Activated CD4-positive, alpha-beta T cell treated with anti-CD3 and anti-CD28 coated beads, Interleukin-2, amount 10 ng/mL, durations not matched to agents 7 days and 5 days (primary cell): ENCODE data around the gene ANAPC1. TPM values are rescaled to one million over a fixed set of nuclear protein-coding genes. Genes with fewer than 3 reads are reported as not detected.
"Not testable (repeated sequence)": the region's sequence is repeated elsewhere in the genome, so short reads cannot be mapped to it uniquely, and the experiment has no call there.

Experiments used
- CTCF ChIA-PET: fragments of 350-600 bp; sonication (Branson Sonifier 250); formaldehyde crosslinking; loops from one replicate; lab custom pipeline; 2021; ENCODE audit warnings: antibody characterized with exemption; lab: Charles Lee
- POLR2A ChIA-PET: fragments of 350-600 bp; sonication (Branson Sonifier 250); formaldehyde crosslinking; loops from one replicate; lab custom pipeline; 2021; ENCODE audit warnings: antibody characterized with exemption; lab: Charles Lee
- DNase-seq: peaks from one replicate; pipeline ENCODE4 v3.0.0-alpha.2; 2020
- H3K27ac Mint-ChIP-seq: one replicate; pipeline ENCODE4 v1.8.0; 2021; ENCODE audit warnings: mild to moderate bottlenecking, moderate library complexity, mixed read lengths
- H3K27me3 Mint-ChIP-seq: one replicate; pipeline ENCODE4 v1.8.0; 2021; ENCODE audit warnings: mixed read lengths
- H3K36me3 Mint-ChIP-seq: one replicate; pipeline ENCODE4 v1.8.0; 2021; ENCODE audit warnings: low read depth, mixed read lengths
- H3K4me1 Mint-ChIP-seq: one replicate; pipeline ENCODE4 v1.8.0; 2021; ENCODE audit warnings: mixed read lengths
- H3K4me3 Mint-ChIP-seq: one replicate; pipeline ENCODE4 v1.8.0; 2021; ENCODE audit warnings: mild to moderate bottlenecking, moderate library complexity, mixed read lengths
- H3K9me3 Mint-ChIP-seq: one replicate; pipeline ENCODE4 v1.8.0; 2021; ENCODE audit warnings: mixed read lengths
- total RNA-seq, 2 experiments: library from RNA; stranded (reverse); gene quantifications; one replicate each; pipeline ENCODE4 v1.2.3, GENCODE V29; 2021

ANAPC1 gene
- total RNA-seq, 2 experiments from 2014 or later, result 55.1 to 62.9 TPM

DNA sequence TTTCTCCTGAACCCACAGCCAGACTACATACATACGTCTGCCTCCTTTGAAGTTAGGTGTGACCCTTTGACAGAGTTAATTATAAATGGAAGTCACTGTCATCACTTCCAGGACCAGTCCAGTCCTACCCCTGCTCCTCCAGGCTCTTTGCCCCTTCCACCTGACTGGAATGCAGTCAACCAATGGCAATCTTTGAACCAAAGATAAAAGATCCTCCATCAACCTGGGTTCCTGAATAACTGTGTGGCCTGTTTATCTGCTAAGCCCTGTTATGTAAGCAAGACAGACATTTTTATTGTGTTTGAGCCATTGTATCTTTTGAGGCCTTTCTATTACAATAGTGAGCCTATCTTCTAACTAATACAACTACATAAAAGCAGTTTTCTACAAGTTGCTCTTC lies 45.0 kb downstream of the ANAPC1 start:
- DNase-seq, POLR2A ChIA-PET, CTCF ChIA-PET, H3K27me3 Mint-ChIP-seq, H3K4me3 Mint-ChIP-seq, H3K27ac Mint-ChIP-seq, H3K9me3 Mint-ChIP-seq: not testable (repeated sequence)
- Mint-ChIP-seq H3K4me1 (peaks cover 12% of the 10 kb centered on the region), H3K36me3 (peaks cover 31% of the 10 kb centered on the region)

DNA sequence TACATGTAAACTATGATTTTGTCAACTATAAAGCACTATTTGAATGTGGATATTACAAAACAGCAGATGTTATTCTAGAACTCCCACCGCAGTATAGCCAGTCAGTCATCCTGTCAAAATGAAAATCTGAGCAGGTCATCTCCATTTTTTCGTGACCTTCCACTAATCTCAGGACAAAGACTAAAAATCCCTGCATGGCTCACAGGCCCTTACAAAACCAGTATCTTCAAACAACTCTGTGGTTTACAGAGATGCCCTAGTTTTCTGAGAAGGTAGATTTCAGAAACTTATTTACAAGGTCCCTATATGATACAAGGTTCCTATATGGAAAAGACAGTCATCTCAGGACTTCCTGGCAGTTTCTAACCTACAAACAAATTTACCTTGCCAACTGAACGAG lies 49.8 kb downstream of the ANAPC1 start:
- Mint-ChIP-seq H3K27ac (peak overlapping the region; percentile 58), H3K4me1 (peaks cover 17% of the 10 kb centered on the region), H3K36me3 (peaks cover 36% of the 10 kb centered on the region)
- H3K4me3 Mint-ChIP-seq, DNase-seq, H3K9me3 Mint-ChIP-seq, CTCF ChIA-PET, POLR2A ChIA-PET, H3K27me3 Mint-ChIP-seq: not testable (repeated sequence)

DNA sequence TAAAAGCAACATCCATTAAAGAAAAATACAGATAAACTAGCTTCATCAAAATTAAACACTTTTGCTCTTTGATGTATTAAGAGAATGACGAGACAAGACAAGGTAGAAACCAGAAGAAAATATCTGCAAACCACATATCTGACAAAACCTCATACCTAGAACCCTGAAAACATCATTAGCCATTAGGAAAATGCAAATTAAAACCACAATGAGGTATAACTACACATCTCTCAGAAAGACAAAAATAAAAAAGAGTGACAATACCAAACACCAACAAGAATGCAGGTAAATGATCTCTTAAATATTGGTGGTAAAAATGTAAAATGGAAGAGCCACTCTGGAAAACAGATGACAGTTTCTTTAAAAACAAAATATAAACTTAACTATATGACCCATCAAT lies 53.5 kb downstream of the ANAPC1 start:
- CTCF ChIA-PET, result not testable (repeated sequence)

DNA sequence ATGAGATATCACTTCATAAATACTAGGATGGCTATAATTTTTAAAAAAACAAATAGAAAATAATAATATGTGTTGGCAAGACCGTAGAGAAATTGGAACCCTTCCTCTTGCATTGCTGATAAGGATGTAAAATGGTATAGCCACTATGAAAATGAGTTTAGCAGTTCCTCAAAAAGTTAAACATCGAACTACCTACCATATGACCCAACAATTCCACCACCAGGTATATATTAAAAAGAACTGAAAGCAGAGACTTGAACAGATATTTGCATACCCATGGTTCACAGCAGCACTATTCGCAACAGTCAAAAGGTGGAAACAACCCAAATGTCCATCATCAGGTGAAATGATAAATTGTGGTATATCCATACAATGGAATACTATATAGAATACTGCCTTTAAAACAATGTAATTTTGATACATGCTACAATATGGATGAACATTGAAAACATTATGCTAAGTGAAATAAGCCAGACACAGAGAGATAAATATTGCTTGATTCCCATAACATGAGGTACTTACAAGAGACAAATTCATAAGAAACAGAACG lies 55.7 kb downstream of the ANAPC1 start:
- POLR2A ChIA-PET, result not testable (repeated sequence)
- peaks cover 34% of the 10 kb centered on the region for H3K36me3 Mint-ChIP-seq

More for the DNA sequence above, 53.5 kb downstream of the ANAPC1 start:
- H3K9me3 Mint-ChIP-seq, DNase-seq, POLR2A ChIA-PET, H3K27me3 Mint-ChIP-seq, H3K27ac Mint-ChIP-seq, H3K4me3 Mint-ChIP-seq: not testable (repeated sequence)
- H3K4me1 Mint-ChIP-seq, result peaks cover 15% of the 10 kb centered on the region
- peaks cover 44% of the 10 kb centered on the region for H3K36me3 Mint-ChIP-seq

DNA sequence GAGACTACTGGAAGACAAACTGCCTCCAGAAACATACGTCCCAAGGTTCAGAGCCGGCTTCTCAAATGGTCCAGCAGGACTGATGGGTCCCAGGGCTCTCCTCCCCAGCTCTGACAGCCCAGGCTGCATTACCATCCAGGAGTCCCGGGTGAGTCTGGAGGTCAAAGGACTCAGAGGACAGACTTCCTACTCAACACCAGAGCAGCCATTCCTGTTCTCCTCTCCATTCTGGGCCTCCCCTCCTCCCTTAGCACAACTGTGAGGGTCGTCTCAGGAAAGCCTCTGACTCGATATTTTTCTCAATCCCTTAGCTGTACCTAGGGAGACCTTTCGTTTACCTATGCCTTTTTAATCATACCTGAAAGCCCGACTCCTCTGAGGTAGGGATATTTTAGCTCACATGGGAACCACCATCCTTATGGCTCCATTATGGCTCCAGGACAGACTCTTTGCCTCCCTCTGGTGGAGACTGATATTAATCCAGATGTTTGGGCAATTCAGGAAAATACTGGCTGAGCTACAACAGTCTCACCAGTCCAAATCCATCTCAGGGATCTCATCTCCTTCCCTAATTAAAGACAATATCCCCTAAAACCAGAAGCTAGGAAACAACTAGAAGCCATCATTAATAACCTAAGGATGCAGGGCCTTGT lies 70.9 kb downstream of the ANAPC1 start:
- H3K4me3 Mint-ChIP-seq, H3K27me3 Mint-ChIP-seq, H3K4me1 Mint-ChIP-seq, CTCF ChIA-PET, H3K27ac Mint-ChIP-seq, H3K36me3 Mint-ChIP-seq, DNase-seq, POLR2A ChIA-PET, H3K9me3 Mint-ChIP-seq: not testable (repeated sequence)

More for the DNA sequence above, 55.7 kb downstream of the ANAPC1 start:
- DNase-seq, H3K4me3 Mint-ChIP-seq, H3K9me3 Mint-ChIP-seq, H3K27ac Mint-ChIP-seq, CTCF ChIA-PET, H3K27me3 Mint-ChIP-seq, H3K4me1 Mint-ChIP-seq: not testable (repeated sequence)

DNA sequence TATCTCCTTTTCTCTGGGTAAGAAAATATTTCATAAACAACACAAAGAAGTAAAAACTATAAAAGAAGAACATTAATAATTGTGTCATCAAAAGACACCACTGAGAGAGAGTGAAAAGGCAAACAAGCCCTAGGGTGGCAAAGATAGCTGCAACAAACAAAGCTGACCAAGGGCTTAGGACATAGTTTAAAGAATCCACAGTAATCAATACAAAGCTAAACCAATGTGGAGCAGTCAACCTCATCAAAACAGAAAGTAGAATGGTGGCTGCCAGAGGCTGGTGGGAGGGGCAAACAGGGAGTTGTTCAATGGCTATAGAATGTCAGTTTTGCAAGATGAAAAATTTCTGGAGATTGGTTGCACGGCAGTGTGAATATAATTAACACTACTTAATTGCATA lies 93.4 kb downstream of the ANAPC1 start:
- H3K36me3 Mint-ChIP-seq, DNase-seq, CTCF ChIA-PET, H3K4me1 Mint-ChIP-seq, H3K27ac Mint-ChIP-seq, H3K27me3 Mint-ChIP-seq, H3K9me3 Mint-ChIP-seq, H3K4me3 Mint-ChIP-seq, POLR2A ChIA-PET: not testable (repeated sequence)

DNA sequence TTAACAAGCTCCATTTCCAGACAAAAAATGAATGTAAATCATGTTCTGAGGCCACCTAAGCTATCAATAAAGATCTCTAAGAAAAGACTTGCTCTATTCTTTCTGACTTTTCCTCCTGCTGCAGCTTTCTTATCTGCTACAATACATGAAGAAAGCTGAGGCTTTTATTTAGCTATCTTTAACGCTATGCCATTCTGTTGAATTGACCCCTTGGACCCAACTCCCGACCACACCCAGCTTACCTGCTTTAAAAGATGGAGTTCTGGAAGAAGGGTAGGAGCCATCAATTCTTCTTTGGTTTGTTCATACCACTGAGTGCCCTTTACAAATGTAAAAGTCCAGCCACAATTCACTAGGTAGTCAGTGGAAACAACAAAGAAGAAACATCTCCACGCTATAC lies 99.9 kb downstream of the ANAPC1 start:
- DNase-seq, POLR2A ChIA-PET, CTCF ChIA-PET, H3K4me1 Mint-ChIP-seq, H3K4me3 Mint-ChIP-seq, H3K36me3 Mint-ChIP-seq, H3K27ac Mint-ChIP-seq, H3K9me3 Mint-ChIP-seq, H3K27me3 Mint-ChIP-seq: not testable (repeated sequence)

DNA sequence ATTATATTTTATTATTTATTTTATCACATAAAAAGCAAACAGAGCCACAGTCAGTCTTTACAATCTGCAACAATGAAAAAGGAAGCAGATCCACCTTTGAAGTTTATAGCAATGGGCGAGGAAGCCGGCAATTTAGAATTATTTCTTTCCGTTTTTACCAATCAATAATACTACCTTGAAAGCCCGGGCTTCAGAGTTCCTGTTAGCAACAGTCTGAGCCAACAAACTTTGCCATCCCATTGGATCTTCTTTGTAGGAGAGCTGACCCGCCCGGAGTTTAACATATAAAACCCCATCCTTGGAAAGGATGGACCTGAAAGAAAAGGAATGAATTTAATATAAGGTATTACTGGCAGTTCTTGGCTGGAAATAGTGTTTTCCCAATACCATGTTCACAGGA lies 101.8 kb downstream of the ANAPC1 start:
- CTCF ChIA-PET, DNase-seq, H3K27me3 Mint-ChIP-seq, H3K9me3 Mint-ChIP-seq, H3K4me1 Mint-ChIP-seq, H3K27ac Mint-ChIP-seq, H3K4me3 Mint-ChIP-seq, POLR2A ChIA-PET: not testable (repeated sequence)
- peaks cover 10% of the 10 kb centered on the region for H3K36me3 Mint-ChIP-seq

DNA sequence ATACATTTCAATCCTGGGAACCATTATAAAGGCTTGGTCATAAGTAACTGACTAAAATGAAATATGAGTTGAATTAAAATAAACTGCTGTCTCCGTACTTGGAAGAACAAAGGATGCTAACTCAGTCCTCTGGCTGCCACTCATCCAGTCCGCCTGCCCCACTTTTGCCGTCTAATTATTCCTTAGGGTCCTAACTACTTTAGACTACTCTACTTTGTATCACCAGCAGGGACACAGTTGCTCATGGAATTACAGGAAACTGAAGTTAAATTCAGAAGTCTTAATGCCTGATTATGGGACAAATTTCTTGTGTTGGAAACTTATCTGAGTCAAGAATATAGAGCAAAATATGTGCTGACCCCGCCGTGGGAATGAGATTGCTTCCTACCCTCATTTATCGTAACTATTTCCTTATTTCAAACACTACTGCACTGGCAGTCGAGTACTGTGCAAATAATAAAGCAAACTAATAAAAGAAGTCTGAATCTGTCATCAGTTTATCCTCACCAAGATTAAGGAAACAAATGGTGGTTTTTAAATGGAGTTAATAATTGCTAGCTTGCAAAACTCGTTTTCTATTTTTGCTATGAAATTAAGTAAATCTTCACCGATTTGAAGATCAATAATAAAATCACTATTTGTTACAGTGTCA lies 102.4 kb downstream of the ANAPC1 start:
- CTCF ChIA-PET, H3K27me3 Mint-ChIP-seq, POLR2A ChIA-PET, H3K4me1 Mint-ChIP-seq, H3K4me3 Mint-ChIP-seq, H3K9me3 Mint-ChIP-seq, DNase-seq, H3K27ac Mint-ChIP-seq: not testable (repeated sequence)
- H3K36me3 Mint-ChIP-seq, result peaks cover 10% of the 10 kb centered on the region

DNA sequence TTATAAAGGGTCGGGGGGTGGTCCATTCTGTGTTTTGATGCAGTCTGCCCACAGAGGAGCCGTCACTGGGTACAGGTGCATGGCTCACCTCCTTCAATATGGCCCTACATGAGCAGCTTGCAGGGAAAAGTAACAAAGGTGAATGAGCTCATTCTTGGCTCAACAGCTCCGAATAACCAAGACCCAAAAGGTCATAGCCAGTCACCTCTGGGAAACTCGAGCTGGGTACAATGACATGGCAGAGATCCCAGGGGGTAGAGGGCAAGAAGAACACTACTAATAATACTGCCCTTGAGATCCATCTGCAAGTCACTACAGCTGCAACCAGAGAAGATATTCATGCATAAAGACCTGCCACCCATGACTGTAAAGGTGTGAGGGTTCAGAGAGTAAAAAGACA lies 106.8 kb downstream of the ANAPC1 start:
- CTCF ChIA-PET, H3K27ac Mint-ChIP-seq, H3K4me3 Mint-ChIP-seq, DNase-seq, H3K9me3 Mint-ChIP-seq, H3K27me3 Mint-ChIP-seq, H3K36me3 Mint-ChIP-seq, POLR2A ChIA-PET, H3K4me1 Mint-ChIP-seq: not testable (repeated sequence)

DNA sequence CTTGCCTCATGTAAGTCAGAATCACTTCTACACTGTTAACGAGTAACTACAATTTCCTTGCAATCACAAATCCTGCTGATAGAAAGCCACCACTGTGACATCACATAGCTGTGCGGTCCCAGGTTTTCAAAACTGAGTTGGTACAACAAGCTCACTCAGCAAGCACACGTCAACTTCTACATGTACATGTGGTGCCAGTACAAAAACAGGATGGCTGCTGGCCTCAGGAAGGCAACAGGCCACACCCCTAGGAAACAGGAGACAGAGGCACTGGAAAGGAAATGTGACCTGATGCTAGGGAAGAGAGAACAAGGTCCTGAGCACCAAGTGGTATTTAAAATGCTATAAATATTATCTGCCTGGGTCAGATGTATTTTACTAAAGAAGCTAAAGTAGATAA lies 107.7 kb downstream of the ANAPC1 start:
- H3K36me3 Mint-ChIP-seq, POLR2A ChIA-PET, H3K9me3 Mint-ChIP-seq, CTCF ChIA-PET, H3K4me1 Mint-ChIP-seq, H3K4me3 Mint-ChIP-seq, H3K27ac Mint-ChIP-seq, DNase-seq, H3K27me3 Mint-ChIP-seq: not testable (repeated sequence)

DNA sequence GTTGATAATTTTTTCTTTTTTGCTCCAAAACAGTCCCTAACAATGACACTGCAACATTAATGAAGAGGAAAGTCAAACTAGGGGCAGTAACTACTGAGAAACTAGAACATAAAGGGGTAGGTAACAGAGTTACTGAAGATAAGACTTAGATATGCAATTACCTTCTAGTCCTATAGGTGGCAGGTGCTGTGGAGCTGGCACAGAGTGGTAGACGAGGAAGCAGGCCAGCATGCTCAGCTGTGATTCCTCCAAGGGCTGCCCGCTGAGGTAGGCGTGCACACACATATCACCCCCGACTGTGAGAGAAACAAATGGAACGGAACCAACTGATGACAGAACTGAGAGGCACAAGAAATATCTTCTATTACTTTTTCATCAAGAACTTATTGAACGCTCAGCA lies 111.8 kb downstream of the ANAPC1 start:
- H3K36me3 Mint-ChIP-seq, H3K27ac Mint-ChIP-seq, POLR2A ChIA-PET, H3K4me3 Mint-ChIP-seq, CTCF ChIA-PET, H3K9me3 Mint-ChIP-seq, H3K4me1 Mint-ChIP-seq, H3K27me3 Mint-ChIP-seq, DNase-seq: not testable (repeated sequence)

DNA sequence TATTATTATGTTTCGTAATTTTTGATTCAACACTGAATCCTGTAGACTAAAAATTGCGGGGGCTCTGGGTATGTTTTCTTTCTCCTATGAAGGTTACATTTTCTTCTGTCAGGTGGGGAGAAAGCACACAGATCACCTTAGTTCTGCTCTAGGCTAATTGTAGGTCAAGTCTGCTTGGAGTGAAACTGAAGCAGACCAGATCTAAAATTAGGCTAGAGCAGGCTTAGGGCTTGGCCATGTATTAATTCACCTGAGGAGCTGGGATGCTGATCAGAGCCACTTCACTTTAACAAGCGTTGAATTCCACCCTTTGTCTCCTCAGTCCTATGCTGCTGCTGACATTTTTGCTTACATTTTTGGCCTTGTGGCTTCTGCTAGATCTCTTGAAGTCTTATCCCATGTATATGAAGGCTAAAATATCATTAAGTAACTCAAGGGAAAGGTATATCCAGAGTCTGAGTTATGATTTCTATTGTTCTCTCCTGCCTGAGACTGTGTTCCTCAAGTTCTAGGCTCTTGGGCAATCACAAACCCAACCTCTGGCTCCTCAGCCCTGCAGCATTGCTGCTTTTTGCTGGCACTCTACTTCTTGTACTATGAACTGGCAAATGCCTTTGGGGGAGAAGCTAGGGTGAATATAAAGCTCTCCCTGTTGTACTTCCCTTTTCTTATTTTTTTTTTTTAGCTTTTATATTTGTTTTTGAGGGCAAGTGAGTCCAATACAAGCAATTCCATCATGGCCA lies 112.9 kb downstream of the ANAPC1 start:
- CTCF ChIA-PET, result not testable (repeated sequence)

More for the DNA sequence above, 112.9 kb downstream of the ANAPC1 start:
- H3K9me3 Mint-ChIP-seq, H3K4me3 Mint-ChIP-seq, DNase-seq, H3K27me3 Mint-ChIP-seq, H3K4me1 Mint-ChIP-seq, POLR2A ChIA-PET, H3K27ac Mint-ChIP-seq, H3K36me3 Mint-ChIP-seq: not testable (repeated sequence)
